GM12875 (cell line): ENCODE measurements around the gene SLC30A3.

Experiments used
- H3K4me3 ChIP-seq: one replicate; pipeline ENCODE4 v1.5.1; 2011; ENCODE audit warnings: low read depth, low read length, control low read depth
- TF ChIP-seq, protein P1 (sequence below): IDR thresholded peaks from 2 replicates; pipeline ENCODE4 v1.5.1; 2011; ENCODE audit warnings: low read depth, mild to moderate bottlenecking, control low read depth, inconsistent platforms, low read length, moderate library complexity, borderline replicate concordance; ENCODE audit not compliant: insufficient read depth

Gene SLC30A3

DNA sequence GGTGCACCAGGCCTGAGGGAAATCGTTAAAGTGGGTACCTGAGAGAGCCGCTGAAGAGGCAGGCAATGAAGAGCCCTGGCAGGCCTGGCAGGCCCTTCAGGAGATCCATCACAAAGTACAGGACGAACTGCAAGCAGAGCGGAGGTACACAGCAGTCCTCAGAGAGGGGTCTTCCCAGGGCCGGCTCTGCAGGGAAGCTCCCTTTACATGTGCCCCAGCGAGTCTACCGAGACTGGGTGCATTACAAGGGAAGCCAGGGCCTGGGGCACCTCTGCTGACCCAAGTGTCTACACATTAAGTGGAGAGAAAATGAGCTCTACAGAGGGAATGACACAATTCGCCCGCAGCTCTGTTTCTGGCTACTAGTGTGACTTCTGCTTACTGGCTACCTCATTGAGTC is 59.1 kb downstream of the SLC30A3 start:
- H3K4me3 ChIP-seq: no peak overlapping the region
- TF ChIP-seq, protein P1, sequence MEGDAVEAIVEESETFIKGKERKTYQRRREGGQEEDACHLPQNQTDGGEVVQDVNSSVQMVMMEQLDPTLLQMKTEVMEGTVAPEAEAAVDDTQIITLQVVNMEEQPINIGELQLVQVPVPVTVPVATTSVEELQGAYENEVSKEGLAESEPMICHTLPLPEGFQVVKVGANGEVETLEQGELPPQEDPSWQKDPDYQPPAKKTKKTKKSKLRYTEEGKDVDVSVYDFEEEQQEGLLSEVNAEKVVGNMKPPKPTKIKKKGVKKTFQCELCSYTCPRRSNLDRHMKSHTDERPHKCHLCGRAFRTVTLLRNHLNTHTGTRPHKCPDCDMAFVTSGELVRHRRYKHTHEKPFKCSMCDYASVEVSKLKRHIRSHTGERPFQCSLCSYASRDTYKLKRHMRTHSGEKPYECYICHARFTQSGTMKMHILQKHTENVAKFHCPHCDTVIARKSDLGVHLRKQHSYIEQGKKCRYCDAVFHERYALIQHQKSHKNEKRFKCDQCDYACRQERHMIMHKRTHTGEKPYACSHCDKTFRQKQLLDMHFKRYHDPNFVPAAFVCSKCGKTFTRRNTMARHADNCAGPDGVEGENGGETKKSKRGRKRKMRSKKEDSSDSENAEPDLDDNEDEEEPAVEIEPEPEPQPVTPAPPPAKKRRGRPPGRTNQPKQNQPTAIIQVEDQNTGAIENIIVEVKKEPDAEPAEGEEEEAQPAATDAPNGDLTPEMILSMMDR: no peak
